Stimulated activated naive B cell treated with anti-CD40 and anti-IgM and Interleukin-4, amounts not matched to agents 10 μg/mL and 1 μg/mL and 100 μg/mL, for 72 hours (primary cell): Measurements from ENCODE around the gene BRIP1.
"Not testable (repeated sequence)": the region's sequence is repeated elsewhere in the genome, so short reads cannot be mapped to it uniquely, and the experiment has no call there.

Experiments used
- ATAC-seq, 2 donors: fragments of 150-1000 bp; cut with Tn5 transposase; replicated peaks; 2 replicates each; pipeline ENCODE4 v1.10.0; 2021; ENCODE audit warnings: moderate library complexity in 1 of 2
- DNase-seq: peaks from one replicate; pipeline ENCODE4 v3.0.0; 2021
- H3K27ac Mint-ChIP-seq: one replicate; pipeline ENCODE4 v1.8.0; 2022; ENCODE audit warnings: mild to moderate bottlenecking, mixed read lengths
- H3K27me3 Mint-ChIP-seq, 2 donors: one replicate each; pipeline ENCODE4 v1.8.0; 2022; ENCODE audit warnings: mixed read lengths in 2 of 2
- H3K36me3 Mint-ChIP-seq, 2 donors: one replicate each; pipeline ENCODE4 v1.8.0; 2022; ENCODE audit warnings: mixed read lengths in 2 of 2, mild to moderate bottlenecking in 1 of 2
- H3K4me1 Mint-ChIP-seq, 2 donors: one replicate each; pipeline ENCODE4 v1.8.0; 2022; ENCODE audit warnings: mixed read lengths in 2 of 2, mild to moderate bottlenecking in 1 of 2
- H3K4me3 Mint-ChIP-seq, 2 donors: one replicate each; pipeline ENCODE4 v1.8.0; 2022; ENCODE audit warnings: mild to moderate bottlenecking in 2 of 2, mixed read lengths in 2 of 2, moderate library complexity in 1 of 2
- H3K9me3 Mint-ChIP-seq, 2 donors: one replicate each; pipeline ENCODE4 v1.8.0; 2022; ENCODE audit warnings: mixed read lengths in 2 of 2, mild to moderate bottlenecking in 1 of 2

The BRIP1 gene

DNA sequence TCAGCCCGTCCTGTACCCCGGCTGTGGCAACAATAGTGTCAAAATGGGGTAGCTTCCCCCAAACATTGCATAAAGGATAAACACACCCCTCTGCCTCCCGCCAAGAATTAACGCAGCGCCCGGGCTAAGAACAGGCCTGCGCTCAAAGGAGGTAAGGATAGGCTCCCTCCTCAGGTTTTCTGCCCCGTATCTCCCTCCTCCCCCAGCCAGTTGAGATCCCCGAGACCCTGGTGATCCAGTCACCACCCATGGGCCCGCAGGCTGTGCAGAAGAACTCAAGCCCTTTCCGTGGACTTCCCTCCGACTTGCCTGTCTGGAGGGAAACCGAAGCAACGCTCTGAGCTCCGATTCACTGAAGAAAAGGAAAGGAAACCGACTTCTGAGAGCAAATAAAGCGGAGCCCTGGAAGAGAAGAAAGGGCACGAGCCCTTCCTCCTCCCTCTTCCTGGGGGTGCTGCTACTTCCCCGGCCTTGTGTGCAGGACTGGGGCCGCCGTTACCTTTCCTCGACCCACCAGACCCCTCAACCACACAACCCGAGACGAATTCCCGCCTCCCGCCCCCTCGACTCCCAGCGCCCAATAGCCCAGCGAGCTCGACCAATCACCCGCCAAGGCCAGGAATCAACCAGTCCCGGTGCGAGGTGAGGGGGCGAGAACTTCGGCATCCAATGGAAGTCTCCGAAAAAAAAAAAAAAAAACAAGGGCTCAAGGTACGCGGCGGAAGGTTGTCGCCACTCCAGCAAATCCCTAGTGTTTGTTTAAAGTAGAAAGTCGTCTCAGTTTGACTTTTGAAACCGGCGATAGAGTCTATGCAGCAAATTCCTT lies at the start of gene BRIP1:
Gene BRIP1 (minus strand): TSS at position 554 of the 826 bp plus-strand sequence. CDS start 1,989 bp downstream, outside the sequence.
- Mint-ChIP-seq H3K27me3 (no peaks in the 10 kb centered on the region), H3K27ac (peak within 1 kb of the TSS; percentile 95), H3K36me3 (peaks cover 4 to 7% of the 10 kb centered on the region in 2 donors), H3K9me3 (no peaks in the 10 kb centered on the region), H3K4me1 (peaks cover 5 to 15% of the 10 kb centered on the region in 2 donors), H3K4me3 (peak within 1 kb of the TSS; percentile 91 to 96)
- ATAC-seq (peak; percentile 96 to 97), DNase-seq (peak; percentile 80)

DNA sequence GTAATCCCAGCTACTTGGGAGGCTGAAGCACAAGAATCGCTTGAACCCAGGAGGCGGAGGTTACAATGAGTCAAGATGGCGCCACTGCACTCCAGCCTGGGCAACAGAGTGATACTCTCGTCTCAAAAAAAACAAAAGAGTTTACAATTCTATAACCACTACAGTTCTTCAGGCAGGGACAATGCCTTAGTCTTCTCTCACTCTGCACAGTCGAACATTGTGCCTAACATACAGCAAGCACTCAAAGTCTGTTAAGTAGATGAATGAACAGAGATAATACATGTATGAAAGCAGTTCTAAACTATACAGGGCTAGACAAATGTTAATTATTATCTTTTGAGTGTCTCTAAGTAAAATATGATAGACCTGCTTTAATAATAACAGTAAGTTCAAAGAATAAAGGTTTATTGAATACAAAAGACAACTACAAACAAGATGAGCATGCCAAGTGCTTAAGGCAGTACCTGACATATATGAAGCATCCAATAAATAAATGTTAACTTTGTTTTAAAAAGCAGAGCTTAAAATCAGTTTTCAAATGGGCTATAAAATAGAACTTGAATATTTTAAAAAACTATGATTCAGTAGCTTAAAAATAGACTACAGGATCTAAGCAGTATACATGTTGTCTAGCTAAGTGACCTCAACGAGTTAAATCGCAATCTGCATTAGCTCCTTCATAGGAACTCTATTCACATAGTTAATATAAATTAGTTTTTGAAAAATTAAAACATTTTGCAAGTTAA lies 45.1 kb upstream of the BRIP1 start:
- Mint-ChIP-seq H3K27me3 (no peaks in the 10 kb centered on the region), H3K9me3 (no peaks in the 10 kb centered on the region), H3K4me1 (no peaks in the 10 kb centered on the region), H3K4me3 (no peak overlapping the region), H3K36me3 (peaks cover 26 to 37% of the 10 kb centered on the region in 2 donors), H3K27ac (no peak overlapping the region)
- ATAC-seq, result no peak
- no peak for DNase-seq

DNA sequence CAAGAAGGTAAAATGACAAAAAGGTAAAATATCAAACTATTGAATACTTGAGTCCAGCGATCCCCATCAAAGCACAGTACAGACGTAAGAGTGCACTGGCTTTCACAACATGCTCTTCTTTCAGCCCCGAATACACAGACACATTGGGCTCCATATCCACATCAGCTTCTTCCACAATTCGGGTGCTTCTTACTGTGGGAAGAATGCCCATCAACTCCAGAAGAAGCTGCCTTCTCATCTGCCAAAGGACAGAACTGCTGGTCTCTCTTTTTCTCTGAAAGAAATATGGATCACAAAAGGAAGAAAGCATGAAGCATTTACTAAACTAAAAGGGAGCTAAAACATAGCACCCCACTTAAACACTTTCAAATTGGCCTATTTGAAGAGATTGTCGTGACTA lies 44.0 kb upstream of the BRIP1 start:
- H3K27ac Mint-ChIP-seq, result no peak overlapping the region
- peaks cover 33 to 45% of the 10 kb centered on the region in 2 donors for H3K36me3 Mint-ChIP-seq
- H3K4me3 Mint-ChIP-seq, result no peak overlapping the region
- DNase-seq (no peak), ATAC-seq (no peak)
- no peaks in the 10 kb centered on the region for H3K9me3 Mint-ChIP-seq
- no peaks in the 10 kb centered on the region for H3K27me3 Mint-ChIP-seq
- no peaks in the 10 kb centered on the region for H3K4me1 Mint-ChIP-seq

DNA sequence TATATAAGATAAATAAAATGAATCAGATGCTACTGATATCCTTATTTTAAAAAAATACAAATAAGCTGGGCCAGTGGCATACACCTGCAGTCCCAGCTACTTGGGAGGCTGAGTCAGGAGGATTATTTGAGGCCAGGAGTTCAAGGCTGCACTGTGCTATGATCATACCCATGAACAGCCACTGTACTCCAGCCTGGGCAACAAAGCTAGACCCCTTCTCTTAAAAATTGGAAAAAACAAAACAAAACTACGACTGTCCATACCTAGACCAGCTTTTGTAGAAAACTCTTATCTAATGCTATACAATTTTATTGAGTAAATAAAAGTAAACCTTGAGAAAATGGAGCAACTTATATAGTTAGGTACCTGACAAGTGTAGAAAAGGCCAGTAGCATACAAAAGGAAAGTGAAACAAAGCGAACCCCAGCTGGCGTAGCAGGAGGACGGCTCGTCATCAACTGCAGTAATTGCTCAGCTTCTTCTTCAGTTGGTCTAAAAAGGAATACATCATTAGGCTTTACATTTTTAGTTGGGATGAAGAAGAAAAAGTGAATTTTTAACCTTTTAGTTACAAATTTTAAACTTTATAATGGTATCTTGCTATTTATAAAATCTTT lies 40.9 kb upstream of the BRIP1 start:
- ATAC-seq, result peak; percentile 55
- Mint-ChIP-seq H3K27ac (no peak overlapping the region), H3K4me3 (no peak overlapping the region)

DNA sequence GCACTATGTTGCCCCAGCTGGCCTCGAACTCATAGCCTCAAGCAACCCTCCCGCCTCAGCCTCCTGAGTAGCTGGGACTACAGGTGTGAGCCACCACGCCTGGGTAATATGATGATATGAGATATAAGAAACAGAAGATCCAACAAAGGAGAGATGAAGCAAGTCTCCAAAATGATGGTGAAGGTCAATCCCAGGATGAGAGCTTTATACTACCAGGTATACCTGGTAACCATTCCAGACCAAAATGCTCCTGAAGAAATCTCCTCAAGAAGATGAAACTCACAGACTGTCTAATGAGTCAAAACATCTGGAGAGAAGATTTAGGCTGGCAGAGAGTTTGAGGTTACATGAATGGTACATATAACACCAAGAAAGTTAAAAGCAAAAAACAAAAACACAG lies 39.9 kb upstream of the BRIP1 start:
- Mint-ChIP-seq H3K27ac (no peak overlapping the region), H3K27me3 (no peaks in the 10 kb centered on the region), H3K36me3 (peaks cover 30 to 41% of the 10 kb centered on the region in 2 donors), H3K9me3 (no peaks in the 10 kb centered on the region), H3K4me3 (no peak overlapping the region), H3K4me1 (no peaks in the 10 kb centered on the region)
- DNase-seq, result no peak
- no peak for ATAC-seq

More for the DNA sequence above, 40.9 kb upstream of the BRIP1 start:
- Mint-ChIP-seq H3K36me3 (peaks cover 30 to 41% of the 10 kb centered on the region in 2 donors), H3K27me3 (no peaks in the 10 kb centered on the region), H3K4me1 (no peaks in the 10 kb centered on the region), H3K9me3 (no peaks in the 10 kb centered on the region)
- no peak for DNase-seq

DNA sequence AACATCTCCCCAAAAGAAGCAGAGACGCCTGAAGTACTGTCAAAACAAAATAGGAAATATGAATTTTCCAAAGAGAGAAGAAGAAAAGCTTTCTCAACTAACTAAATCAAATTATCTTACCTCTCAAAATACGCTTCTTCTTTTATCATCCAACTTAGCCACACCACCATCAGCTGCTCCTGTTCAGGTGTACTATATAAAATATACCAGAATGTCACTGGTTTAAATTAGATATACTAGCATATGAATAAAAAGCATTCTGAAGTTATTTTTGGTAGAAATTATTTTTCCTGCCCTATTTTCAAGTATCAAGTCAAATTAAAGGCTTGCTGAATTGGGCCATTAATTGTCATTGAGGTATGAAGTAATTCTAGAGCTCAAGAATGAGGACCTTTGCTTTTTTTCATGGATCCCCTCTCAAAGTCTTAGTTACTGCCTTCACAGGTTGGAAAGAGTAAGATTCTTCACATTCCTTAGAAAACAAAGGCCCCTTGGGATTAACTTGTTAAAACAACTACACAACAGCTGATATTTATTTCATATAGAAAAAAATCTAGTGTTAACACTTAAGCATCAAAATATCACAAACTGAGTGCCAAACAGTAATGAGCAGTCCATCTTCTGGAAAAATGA lies 34.3 kb upstream of the BRIP1 start:
- no peak for ATAC-seq
- Mint-ChIP-seq H3K27ac (no peak overlapping the region), H3K4me3 (no peak overlapping the region), H3K9me3 (no peaks in the 10 kb centered on the region), H3K36me3 (peaks cover 21 to 27% of the 10 kb centered on the region in 2 donors), H3K4me1 (no peaks in the 10 kb centered on the region), H3K27me3 (no peaks in the 10 kb centered on the region)
- no peak for DNase-seq

DNA sequence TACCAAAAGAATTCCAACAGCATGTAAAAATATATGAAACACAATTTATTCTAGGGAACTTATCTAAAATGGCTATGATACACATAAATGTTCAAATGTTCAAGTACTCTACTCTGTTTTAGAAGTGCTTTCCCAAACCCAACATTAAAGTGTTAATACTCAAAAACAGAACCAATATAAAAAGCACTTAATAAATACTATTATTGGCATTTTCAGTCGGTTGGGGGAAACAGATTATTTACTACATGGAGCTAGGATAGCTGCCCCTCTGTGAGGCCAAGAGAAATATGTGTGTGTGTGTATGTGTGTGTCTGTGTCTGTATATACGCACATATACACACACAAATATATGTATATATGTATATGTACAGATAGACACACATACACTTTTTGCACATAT lies 32.1 kb upstream of the BRIP1 start:
- peaks cover 16 to 25% of the 10 kb centered on the region in 2 donors for H3K36me3 Mint-ChIP-seq
- no peak for DNase-seq

DNA sequence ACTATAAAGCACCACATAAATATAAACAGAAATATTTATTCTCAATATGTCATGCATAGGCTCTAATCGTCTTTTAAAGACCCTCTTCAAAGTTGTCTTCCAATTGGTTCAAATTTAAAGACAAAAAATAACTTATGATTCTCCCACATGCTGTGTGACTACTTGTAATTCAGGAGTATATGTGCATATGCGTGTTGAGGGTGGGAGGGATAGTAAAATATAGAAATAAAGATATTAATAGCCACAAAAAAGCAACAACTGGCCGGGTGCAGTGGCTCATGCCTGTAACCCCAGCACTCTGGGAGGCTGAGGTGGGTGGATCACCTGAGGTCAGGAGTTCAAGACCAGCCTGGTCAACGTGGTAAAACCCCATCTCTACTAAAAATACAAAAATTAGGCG lies 31.0 kb upstream of the BRIP1 start:
- not testable (repeated sequence) for ATAC-seq, H3K27ac Mint-ChIP-seq, H3K9me3 Mint-ChIP-seq, H3K4me3 Mint-ChIP-seq, H3K27me3 Mint-ChIP-seq, H3K4me1 Mint-ChIP-seq, DNase-seq
- peaks cover 13 to 21% of the 10 kb centered on the region in 2 donors for H3K36me3 Mint-ChIP-seq

More for the DNA sequence above, 32.1 kb upstream of the BRIP1 start:
- no peak for ATAC-seq
- no peaks in the 10 kb centered on the region for H3K4me1 Mint-ChIP-seq
- no peaks in the 10 kb centered on the region for H3K27me3 Mint-ChIP-seq
- H3K4me3 Mint-ChIP-seq, result no peak overlapping the region
- H3K9me3 Mint-ChIP-seq, result no peaks in the 10 kb centered on the region
- no peak overlapping the region for H3K27ac Mint-ChIP-seq

DNA sequence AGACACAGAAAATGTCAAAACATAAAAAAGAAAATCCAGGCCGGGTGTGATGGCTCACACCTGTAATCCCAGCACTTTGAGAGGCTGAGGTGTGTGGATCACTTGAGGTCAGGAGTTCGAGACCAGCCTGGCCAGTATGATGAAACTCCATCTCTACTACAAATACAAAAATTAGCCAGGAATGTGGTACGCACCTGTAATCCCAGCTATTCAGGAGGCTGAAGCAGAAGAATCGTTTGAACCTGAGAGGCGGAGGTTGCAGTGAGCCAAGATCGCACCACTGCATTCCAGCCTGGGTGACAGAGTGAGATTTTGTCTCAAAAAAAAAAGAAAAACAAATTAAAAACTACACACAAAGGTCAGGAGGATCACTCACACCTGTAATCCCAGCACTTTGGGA lies 24.4 kb upstream of the BRIP1 start:
- not testable (repeated sequence) for H3K9me3 Mint-ChIP-seq, H3K4me3 Mint-ChIP-seq, ATAC-seq, DNase-seq, H3K27me3 Mint-ChIP-seq, H3K27ac Mint-ChIP-seq, H3K4me1 Mint-ChIP-seq
- peaks cover 28 to 38% of the 10 kb centered on the region in 2 donors for H3K36me3 Mint-ChIP-seq

DNA sequence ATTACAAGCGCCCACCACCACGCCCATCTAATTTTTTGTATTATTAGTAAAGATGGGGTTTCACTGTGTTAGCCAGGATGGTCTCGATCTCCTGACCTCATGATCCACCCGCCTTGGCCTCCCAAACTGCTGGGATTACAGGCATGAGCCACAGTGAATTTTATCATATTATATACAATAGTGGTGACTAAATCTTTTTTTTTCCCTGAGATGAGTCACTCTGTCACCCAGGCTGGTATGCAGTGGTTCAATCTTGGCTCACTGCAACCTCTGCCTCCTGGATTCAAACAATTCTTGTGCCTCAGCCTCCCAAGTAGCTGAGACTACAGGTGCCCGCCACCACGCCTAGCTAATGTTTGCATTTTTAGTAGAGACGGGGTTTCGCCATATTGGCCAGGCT lies 22.5 kb upstream of the BRIP1 start:
- not testable (repeated sequence) for DNase-seq, ATAC-seq

DNA sequence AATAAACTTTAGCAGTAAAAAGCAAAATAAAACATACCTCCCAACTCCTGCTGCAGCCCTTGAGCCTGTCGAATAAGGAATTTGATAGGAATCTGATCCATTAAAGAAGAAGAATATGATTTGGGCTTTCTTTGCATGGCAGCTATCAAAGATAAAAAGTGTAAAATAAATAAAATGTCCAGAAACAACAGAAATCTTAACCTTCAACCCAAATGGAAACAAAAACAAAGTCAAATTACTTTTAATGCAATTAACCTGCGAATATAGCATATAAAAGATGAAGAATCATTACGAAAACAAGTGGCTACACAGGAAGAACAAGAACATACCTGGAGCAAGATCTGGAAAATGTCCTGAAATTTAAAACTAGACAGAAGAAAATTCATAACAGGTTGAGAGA lies 21.5 kb upstream of the BRIP1 start:
- H3K9me3 Mint-ChIP-seq, result no peaks in the 10 kb centered on the region
- no peak overlapping the region for H3K27ac Mint-ChIP-seq
- H3K4me1 Mint-ChIP-seq, result no peaks in the 10 kb centered on the region
- peaks cover 31 to 42% of the 10 kb centered on the region in 2 donors for H3K36me3 Mint-ChIP-seq
- H3K27me3 Mint-ChIP-seq, result no peaks in the 10 kb centered on the region
- H3K4me3 Mint-ChIP-seq, result no peak overlapping the region
- no peak for DNase-seq
- ATAC-seq, result no peak

More for the DNA sequence above, 22.5 kb upstream of the BRIP1 start:
- not testable (repeated sequence) for H3K4me1 Mint-ChIP-seq, H3K9me3 Mint-ChIP-seq, H3K27ac Mint-ChIP-seq, H3K4me3 Mint-ChIP-seq, H3K27me3 Mint-ChIP-seq
- H3K36me3 Mint-ChIP-seq, result peaks cover 32 to 43% of the 10 kb centered on the region in 2 donors

DNA sequence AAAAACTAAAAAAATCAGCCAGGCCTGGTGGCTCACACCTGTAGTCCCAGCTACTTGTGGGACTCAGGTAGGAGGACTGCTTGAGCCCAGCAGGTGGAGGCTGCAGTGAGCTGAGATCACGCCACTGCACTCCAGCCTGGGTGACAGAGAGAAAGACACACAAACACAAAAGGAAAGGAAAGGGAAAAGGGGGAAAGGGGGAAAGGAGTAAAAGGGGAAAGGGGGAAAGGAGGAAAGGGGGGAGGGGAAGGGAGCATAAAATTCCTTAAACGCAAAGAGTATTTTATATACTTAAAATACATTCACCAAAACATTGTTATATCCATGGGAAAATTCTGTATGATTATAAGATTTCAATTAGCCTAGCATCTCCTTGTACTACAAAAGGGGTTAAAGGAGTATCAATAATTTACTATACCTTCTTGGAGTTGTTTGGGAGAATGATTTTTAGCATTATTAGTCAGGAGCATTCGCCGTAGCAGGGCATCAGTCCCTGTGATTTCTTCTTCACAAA lies 17.3 kb upstream of the BRIP1 start:
- no peaks in the 10 kb centered on the region for H3K27me3 Mint-ChIP-seq
- no peaks in the 10 kb centered on the region for H3K4me1 Mint-ChIP-seq
- H3K4me3 Mint-ChIP-seq, result no peak overlapping the region
- no peak for DNase-seq
- H3K36me3 Mint-ChIP-seq, result peaks cover 30 to 41% of the 10 kb centered on the region in 2 donors
- no peaks in the 10 kb centered on the region for H3K9me3 Mint-ChIP-seq
- no peak for ATAC-seq
- H3K27ac Mint-ChIP-seq, result no peak overlapping the region

DNA sequence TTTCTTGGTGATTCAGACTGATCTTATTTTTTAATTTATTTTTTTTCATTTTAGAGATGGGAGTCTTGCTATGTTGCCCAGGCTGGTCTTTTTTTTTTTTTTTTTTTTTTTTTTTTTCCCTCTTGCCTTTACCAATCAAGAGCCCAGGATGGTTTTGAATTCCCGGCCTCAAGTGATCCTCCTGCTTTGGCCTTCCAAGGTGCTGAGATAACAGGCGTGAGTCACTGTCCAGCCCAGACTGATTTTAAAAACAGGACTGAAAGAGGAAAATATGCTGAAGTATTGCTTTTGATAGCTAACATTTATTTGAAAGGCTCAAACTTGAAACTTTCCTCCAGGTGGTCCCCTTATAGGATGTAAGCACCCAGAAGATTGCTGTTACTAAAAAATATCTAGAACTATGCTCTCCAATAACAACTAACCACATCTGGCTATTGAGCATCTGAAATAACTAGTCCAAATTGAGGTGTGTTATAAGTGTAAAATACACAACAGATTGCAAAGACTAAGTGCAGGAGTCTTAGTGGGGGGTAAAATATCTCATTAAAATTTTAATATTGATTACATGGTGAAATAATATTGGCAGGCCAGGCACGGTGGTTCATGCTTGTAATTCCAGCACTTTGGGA lies 15.8 kb upstream of the BRIP1 start:
- H3K27me3 Mint-ChIP-seq, result no peaks in the 10 kb centered on the region
- no peak for DNase-seq
- ATAC-seq, result no peak
- no peaks in the 10 kb centered on the region for H3K9me3 Mint-ChIP-seq
- no peaks in the 10 kb centered on the region for H3K4me1 Mint-ChIP-seq
- no peak overlapping the region for H3K27ac Mint-ChIP-seq
- H3K4me3 Mint-ChIP-seq, result no peak overlapping the region
- H3K36me3 Mint-ChIP-seq, result peaks cover 31 to 38% of the 10 kb centered on the region in 2 donors
